Fibroblast of villous mesenchyme (primary cell): Measurements from ENCODE around the gene TASP1. TPM values are rescaled to one million over a fixed set of nuclear protein-coding genes. Genes with fewer than 3 reads are reported as not detected.
"Not testable (repeated sequence)": the region's sequence is repeated elsewhere in the genome, so short reads cannot be mapped to it uniquely, and the experiment has no call there.

Experiments used
- DNase-seq: peaks from one replicate; pipeline ENCODE4 v3.0.0-alpha.2; 2010; ENCODE audit warnings: low read depth
- H3K4me3 ChIP-seq: 2 replicates; pipeline ENCODE4 v1.5.1; 2011; ENCODE audit warnings: low read depth, mild to moderate bottlenecking, low read length
- total RNA-seq: library from RNA; depleted of rRNA; stranded (reverse); fragments of >200 nt; gene quantifications from 2 replicates; pipeline ENCODE4 v1.2.3, GENCODE V29; 2012
- TF ChIP-seq, protein P1 (sequence below): IDR thresholded peaks from 2 replicates; pipeline ENCODE4 v1.5.1; 2012; ENCODE audit warnings: low read depth, mild to moderate bottlenecking, low read length; ENCODE audit not compliant: insufficient read depth

TASP1 gene
- total RNA-seq, 1 donor = 9.5 TPM

DNA sequence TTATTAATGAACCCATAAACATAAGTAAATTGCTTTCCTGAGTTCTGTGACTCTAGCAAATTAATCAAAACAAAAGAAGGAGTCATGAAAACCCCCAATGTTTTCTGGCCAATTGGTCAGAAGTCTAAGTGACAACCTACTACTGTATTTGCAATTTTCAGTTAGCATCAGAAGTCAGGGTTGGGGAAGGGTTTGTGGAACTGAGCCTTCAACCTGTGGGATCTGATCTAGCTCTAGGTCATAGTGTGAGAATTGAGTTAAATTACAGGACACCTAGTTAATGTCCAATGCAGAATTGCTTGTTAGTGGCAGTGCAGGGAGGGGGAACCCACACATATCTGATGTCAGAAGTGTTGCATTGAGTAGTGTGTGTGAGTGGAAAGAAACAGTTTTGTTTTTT, 275.3 kb downstream of the TASP1 start:
- TF ChIP-seq, protein P1, sequence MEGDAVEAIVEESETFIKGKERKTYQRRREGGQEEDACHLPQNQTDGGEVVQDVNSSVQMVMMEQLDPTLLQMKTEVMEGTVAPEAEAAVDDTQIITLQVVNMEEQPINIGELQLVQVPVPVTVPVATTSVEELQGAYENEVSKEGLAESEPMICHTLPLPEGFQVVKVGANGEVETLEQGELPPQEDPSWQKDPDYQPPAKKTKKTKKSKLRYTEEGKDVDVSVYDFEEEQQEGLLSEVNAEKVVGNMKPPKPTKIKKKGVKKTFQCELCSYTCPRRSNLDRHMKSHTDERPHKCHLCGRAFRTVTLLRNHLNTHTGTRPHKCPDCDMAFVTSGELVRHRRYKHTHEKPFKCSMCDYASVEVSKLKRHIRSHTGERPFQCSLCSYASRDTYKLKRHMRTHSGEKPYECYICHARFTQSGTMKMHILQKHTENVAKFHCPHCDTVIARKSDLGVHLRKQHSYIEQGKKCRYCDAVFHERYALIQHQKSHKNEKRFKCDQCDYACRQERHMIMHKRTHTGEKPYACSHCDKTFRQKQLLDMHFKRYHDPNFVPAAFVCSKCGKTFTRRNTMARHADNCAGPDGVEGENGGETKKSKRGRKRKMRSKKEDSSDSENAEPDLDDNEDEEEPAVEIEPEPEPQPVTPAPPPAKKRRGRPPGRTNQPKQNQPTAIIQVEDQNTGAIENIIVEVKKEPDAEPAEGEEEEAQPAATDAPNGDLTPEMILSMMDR = no peak
- no peak overlapping the region for H3K4me3 ChIP-seq
- DNase-seq = no peak

DNA sequence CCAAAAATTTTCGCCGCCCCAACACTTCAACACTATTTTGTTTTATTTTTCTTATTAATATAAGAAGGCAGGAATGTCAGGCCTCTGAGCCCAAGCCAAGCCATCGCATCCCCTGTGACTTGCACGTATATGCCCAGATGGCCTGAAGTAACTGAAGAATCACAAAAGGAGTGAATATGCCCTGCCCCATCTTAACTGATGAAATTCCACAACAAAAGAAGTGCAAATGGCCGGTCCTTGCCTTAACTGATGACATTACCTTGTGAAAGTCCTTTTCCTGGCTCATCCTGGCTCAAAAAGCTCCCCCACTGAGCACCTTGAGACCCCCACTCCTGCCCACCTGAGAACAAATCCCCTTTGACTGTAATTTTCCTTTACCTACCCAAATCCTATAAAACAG, 276.6 kb downstream of the TASP1 start:
- H3K4me3 ChIP-seq, DNase-seq: not testable (repeated sequence)

DNA sequence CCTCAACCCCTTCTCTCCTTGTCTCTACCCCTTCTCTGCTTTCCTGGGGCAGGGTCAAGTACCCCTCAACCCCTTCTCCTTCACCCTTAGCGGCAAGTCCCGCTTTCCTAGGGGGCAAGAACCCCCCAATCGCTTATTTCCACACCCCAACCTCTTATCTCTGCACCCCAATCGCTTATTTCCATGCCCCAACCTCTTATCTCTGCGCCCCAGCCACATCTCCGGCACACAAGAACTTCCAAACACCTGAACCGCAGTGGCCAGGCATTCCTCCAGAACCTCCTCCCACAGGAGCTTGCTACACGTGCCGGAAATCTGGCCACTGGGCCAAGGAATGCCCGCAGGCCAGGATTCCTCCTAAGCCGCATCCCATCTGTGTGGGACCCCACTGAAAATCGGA, 279.8 kb downstream of the TASP1 start:
- not testable (repeated sequence) for H3K4me3 ChIP-seq, DNase-seq

DNA sequence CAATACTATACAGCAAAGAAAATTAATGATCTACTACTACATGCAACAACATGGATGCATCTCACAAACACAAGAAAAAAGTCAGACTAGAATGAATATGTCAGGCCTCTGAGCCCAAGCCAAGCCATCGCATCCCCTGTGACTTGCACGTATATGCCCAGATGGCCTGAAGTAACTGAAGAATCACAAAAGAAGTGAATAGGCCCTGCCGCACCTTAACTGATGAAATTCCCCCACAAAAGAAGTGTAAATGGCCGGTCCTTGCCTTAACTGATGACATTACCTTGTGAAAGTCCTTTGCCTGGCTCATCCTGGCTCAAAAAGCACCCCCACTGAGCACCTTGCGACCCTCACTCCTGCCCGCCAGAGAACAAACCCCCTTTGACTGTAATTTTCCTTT, 280.9 kb downstream of the TASP1 start:
- not testable (repeated sequence) for H3K4me3 ChIP-seq, DNase-seq

DNA sequence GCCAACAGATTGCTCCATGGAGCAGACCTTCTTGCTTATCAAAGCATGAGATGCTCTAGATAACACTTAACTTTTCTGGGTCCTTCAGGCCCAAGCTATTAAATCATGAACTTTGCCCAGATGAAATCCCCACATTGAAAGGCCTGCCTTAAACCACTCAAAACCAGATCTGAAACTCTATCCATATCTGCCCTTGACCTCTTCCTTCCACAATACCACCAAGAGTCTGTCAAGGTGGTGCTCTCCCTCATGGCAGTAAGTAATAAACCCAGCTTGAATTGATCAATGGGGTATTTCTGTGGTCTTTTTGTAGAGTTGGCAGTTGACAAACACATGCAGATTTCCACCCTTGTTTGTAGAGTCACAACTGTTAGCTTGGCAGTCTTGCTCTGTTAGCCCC, 282.1 kb downstream of the TASP1 start:
- DNase-seq = no peak
- TF ChIP-seq, protein P1 = no peak
- H3K4me3 ChIP-seq = no peak overlapping the region

DNA sequence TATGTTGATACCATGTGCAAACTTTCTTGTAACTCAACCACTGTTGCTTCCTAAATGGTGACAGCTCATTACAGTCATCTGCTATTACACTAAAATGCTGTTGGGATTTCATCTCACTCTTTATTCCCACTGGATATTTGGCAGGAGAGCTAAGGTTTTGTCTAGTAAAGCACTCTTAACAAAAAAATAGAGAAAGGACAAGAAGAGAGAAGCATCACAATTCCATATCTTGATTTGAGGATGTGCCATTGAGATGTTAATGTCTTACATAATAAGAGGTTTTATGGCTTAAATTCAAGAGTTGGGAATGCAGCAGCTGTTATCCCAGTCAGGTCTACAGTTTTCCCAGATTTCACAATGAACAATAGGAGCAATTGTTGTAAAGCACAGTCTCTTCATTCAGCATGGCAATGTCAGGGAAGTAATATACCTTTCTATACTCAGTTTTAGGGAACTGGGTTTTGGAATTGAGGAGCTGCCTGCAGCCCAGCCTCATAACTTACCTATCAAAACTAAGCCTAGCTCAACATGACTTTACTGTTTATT, 282.7 kb downstream of the TASP1 start:
- no peak for DNase-seq
- TF ChIP-seq, protein P1 = no peak
- H3K4me3 ChIP-seq = no peak overlapping the region

DNA sequence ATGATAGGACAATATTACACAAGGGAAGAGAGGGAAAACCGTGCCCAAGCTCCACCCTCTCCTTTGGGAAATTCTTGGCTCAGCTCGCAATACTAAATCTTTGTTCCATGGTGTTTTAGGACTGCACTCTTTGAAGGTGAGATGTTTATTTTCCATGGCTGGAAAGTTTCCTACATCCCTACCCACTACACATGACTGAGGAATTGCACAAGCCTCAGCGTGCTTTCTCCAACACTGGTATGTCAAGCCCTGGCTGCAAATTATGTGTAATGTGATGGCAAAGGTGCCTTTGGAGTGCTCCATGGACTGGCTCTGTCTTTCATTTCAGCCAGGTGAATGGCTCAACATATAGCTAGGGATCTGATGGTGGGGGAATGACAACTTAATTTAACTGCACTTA, 283.3 kb downstream of the TASP1 start:
- H3K4me3 ChIP-seq = no peak overlapping the region
- TF ChIP-seq, protein P1 = no peak
- peak; percentile 37 for DNase-seq

DNA sequence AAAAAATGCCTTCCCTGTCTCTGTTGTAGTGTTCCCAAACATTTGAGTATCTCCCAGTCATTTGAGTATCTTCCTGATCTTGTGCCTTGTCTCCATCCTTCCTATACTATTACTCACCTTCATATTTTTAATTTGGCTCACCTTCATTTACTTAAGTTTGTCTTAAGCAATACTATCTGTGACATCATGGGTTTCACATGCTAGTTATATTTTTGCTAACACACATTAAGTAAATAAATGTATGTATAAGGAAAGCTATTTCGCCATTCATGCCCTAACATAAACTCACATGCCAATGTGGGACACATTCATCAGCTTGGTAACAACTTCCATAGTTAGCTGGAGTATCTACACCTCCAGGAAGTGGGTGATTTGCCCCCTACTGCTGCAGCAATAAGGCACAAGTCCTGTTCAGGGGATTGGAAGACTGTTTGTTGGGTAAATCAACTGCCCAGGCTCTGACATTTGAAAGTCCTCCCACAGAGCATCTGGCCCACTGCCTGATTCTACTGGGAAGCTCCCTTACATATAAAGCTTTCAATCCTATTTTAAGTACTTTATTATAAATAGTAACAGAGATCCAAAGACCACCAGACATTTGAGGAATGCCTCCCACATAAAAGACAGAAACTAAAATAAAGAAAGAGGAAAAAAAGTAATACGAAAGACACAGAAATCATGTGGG, 285.3 kb downstream of the TASP1 start:
- H3K4me3 ChIP-seq = no peak overlapping the region
- peak; percentile 11 for DNase-seq
- TF ChIP-seq, protein P1 = no peak

DNA sequence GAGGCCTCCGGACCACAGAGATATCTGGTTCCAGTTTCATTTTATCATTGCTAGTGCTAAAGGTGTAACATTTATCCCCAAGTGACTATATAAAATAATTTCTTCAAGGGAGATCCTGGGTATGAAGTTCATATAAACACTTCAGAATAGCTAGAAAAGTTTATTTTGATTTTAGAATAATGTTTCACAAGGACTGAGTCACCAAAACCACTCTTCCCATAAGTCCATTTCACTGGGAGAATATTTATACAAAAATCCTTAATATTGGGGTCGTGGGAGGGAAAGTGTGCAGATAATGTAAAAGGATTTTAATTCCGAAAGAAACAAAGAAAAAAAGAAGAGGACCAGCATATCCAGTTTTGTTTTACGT, 289.5 kb downstream of the TASP1 start:
- H3K4me3 ChIP-seq = no peak overlapping the region
- TF ChIP-seq, protein P1 = no peak
- peak; percentile 34 for DNase-seq
